Medulla oblongata (tissue), 1 donor: Measurements from ENCODE around the gene MECR.
"Not testable (repeated sequence)": the region's sequence is repeated elsewhere in the genome, so short reads cannot be mapped to it uniquely, and the experiment has no call there.

Experiments used
- DNase-seq: peaks from one replicate; pipeline ENCODE4 v3.0.0-alpha.2; 2015; ENCODE audit errors: extremely low spot score

MECR gene

DNA sequence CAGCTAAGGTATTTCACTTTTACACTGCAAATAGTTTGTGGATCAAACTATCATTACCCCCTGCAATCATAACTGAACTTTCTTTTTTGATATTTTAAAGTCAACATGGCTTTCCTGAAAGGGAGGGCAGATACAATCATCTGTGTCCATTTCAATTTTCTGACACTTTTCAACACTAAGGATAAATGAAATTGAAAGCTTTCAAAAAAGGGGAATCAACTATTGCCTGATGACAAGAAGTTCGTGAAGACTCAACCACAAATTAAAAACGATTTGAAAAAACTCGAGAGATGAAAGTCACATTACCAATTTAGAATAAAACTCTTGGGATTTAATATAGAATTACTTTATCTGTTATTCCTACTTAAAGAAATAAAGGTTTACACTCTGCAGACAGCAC lies 60.8 kb downstream of the MECR start:
- no peak for DNase-seq

- no peak for DNase-seq
These were observed 62.8 kb downstream of the MECR start for GRCh38 chr1:29167904-29168303.

DNA sequence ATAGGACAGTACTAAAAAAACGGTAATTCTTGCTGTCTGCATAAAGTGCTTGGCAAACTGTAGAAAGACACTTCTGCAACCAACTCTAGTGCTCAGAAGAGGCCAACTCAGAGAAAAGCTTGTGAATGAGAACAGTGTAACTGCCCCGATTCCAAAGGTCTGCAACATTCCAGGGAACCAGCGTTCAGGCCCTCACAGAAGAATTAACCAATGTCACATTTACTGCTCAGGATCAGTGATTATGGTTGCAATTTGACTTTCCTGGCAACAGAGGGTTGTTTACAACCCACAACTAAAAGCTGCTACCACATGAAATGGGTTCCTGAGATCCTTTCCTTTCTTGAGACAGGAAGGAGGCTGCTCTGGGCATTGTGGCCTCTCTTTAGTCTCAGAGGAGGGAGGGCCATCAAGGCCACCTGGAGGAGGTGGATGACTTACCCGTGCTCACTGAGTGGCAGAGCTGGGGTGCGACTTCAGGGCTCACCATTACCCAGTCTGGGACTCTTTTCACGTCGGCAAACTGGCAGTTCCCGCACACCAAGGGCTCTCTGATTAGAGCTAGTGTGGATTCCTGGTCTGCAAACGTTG lies 64.3 kb downstream of the MECR start:
- DNase-seq, result no peak

GRCh38 chr1:29164588-29164987 lies 66.1 kb downstream of the MECR start:
- DNase-seq, result no peak

DNA sequence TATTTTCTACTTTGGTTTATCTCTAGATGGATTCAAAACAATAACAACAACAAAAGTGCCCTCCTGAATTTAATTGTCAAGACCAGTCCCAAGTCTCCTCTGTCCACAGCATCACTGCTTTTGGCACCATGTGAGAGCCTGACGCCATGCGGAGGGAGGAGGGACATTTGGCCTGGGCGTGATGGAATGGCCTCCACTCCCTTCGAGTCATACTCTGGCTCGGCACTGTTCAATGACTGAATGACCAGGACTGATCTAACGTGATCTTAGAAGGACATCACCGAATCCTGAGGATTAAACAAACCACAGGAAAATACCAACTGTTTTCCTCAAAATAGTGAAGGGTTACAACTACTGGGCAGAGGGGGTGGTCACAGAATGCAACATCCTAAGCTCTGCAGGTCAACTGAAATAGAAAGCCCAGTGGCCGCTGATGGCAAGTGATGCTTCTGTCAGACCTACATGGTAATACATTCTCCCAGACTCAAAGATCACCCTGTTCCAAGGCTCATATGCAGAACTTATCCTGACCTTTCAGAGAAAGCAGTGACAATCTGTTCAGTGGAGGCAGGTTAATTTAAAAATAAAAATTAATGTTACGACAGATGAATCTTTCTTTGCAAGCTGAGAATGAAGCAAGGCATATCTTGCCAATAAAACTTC lies 68.1 kb downstream of the MECR start:
- DNase-seq, result no peak

GRCh38 chr1:29162025-29162424 lies 68.7 kb downstream of the MECR start:
- no peak for DNase-seq

DNA sequence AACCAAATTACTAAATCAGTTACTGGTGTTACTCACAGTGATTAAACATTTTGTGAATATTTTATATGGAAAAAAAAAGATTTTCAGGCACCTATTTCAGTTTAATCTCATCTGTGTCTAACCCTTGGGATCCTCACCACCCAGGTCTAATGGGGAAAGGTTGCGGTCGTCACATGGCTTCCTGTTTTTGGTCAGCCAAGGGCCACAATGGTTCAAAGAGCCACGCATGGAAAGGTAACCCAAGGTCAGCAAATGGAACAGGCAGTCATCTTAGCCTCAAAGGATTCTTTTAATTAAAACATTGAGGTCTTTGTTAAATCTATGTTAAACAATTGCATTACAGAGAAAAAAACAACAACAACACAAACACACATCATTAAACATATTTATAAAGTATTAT lies 71.0 kb downstream of the MECR start:
- DNase-seq, result no peak

- no peak for DNase-seq
These were observed 73.5 kb downstream of the MECR start for GRCh38 chr1:29157269-29157601.

- no peak for DNase-seq
These were observed 74.0 kb downstream of the MECR start for GRCh38 chr1:29156543-29157268.

GRCh38 chr1:29152046-29152805 lies 78.5 kb downstream of the MECR start:
- no peak for DNase-seq

- not testable (repeated sequence) for DNase-seq
These were observed 80.4 kb downstream of the MECR start for GRCh38 chr1:29150346-29150745.

- no peak for DNase-seq
These were observed 81.9 kb downstream of the MECR start for GRCh38 chr1:29148656-29149491.

- no peak for DNase-seq
These were observed 84.8 kb downstream of the MECR start for GRCh38 chr1:29145739-29146437.

DNA sequence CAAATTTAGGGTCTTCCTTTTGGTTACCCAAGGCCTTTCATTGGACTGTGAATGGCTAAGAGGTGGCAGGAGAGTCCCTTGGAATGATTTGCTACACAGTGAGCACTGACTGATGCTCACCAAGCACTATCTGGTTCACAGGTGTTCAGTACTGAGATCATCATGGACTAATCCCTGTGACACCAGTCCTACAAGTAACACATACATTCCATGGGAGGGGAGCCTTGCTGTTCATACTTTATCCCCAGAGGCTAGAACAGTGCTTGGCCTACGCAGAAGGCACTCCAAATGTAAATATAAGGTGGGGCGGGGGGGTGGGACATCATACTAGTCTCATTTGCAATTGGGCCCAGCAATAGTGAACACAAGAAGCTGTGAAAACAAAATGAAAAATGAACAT lies 86.6 kb downstream of the MECR start:
- DNase-seq, result no peak

- DNase-seq, result no peak
These were observed 88.0 kb downstream of the MECR start for GRCh38 chr1:29142714-29143113.
